HG03520 (cell line): ENCODE results near the gene SLC2A6.

Experiments
- ATAC-seq: cut with Tn5 transposase; IDR thresholded peaks from one replicate; pipeline ENCODE4 v1.9.1; 2021; ENCODE audit warnings: mild to moderate bottlenecking, moderate library complexity; ENCODE audit not compliant: unreplicated experiment

The SLC2A6 gene, protein sequence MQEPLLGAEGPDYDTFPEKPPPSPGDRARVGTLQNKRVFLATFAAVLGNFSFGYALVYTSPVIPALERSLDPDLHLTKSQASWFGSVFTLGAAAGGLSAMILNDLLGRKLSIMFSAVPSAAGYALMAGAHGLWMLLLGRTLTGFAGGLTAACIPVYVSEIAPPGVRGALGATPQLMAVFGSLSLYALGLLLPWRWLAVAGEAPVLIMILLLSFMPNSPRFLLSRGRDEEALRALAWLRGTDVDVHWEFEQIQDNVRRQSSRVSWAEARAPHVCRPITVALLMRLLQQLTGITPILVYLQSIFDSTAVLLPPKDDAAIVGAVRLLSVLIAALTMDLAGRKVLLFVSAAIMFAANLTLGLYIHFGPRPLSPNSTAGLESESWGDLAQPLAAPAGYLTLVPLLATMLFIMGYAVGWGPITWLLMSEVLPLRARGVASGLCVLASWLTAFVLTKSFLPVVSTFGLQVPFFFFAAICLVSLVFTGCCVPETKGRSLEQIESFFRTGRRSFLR

DNA sequence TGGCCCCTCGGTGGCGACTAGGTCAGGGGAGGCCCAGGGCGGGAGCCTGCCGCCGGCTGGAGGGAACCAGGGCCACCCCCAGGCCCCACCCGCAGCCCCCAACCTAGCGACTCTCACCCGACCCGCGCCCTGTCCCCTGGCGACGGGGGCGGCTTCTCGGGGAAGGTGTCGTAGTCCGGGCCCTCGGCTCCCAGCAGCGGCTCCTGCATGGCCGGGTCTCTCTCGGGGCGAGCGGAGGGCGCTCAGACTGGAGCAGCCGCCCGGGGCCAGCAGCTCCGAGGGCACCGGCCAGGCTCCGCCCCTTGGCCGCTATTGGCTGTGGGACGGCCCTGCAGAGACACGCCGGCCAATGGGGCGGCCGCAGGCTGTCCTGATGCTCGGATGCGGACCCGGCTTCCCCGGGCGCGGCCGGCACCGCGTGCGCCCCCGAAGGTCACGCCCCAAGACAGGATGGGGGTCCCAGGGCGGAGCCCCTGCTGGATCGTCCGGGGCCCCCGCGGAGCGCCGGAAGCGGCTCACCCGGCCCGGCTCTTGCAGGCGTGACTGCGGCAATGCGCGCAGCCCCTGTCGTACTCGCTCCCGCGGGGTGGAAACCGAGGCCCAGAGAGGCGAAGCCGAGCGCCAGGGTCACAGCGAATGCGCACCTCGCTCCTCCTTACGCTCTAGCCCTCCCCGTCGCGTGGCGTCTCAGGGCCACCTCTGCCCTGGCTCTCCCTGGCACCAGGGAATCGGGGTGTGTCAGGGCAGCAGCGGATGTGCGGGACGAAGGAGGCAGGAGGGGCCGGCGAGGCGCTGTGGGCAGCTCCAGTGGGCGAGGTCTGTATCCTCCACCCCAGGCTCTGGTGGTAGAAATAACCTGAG is at the start of gene SLC2A6:
Gene SLC2A6, minus strand, starts transcription at position 249 of the 861 bp plus-strand sequence. Its CDS starts 40 bp downstream, at position 209.
- peak; percentile 81 for ATAC-seq

DNA sequence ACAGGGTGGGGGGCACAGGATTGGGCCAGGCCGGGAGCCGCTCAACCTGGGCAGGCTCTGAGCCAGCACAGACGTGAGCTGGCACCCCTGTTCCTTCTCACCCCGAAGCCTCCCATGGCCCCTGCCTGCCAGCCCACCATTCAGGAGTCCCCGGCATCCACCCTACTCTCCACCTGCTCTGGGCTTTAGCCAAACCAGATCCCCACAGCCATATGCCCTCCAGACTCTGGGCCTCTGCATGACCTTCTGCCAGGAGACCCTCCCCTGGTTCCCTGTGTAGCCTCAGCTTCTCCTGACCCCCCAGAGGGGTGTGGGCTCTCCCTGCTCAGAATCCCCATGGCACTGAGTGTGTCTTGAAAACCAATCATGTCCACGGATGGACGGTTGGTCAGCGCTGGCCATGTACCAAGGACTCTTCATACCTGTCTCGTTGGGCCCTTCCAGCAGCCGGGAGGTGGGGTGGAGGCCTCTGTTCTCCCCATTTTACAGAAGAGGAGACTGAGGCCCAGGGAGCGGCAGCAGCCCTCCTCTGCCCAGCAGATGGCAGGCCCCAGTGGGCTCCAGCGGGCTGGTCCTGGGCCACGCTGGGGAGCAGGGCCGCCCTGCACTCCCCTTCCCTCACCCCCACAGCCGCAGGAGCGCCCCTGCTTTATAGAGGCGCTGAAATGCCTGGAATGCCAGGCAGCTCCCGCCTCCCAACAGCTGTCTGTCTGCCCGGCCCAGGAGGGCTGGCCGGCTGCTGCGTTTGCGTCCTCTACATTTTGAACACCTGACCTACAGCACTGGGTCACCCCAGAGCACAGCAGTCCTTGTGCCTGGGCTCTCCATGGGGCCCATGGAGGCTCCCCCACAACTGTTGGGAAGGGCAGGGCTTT is 49.3 kb upstream of the SLC2A6 start:
- no peak for ATAC-seq

DNA sequence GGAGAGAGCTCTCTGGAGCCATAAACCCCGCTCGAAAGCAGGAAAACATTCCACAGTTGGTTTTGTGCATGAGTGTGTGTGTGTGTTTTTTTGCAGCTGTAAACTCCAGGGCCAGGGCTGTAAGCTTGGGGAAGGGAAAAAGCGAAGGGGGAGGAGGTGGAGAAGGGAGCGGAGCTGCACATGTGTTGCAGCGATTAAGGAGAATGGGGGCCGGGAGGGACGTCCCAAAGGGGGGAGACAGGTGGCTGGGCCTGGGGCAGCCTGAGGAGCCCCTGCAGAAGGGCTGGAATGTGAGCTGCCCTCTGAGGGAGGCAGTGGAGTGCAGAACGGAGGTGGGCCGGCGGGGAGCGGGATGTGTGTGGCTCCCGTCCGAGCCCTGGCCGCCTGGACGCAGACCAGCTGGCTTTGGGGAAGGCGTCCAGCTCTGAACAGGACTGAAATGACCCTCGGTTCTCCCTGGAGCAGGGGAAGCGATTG is 48.6 kb upstream of the SLC2A6 start:
- ATAC-seq = no peak

DNA sequence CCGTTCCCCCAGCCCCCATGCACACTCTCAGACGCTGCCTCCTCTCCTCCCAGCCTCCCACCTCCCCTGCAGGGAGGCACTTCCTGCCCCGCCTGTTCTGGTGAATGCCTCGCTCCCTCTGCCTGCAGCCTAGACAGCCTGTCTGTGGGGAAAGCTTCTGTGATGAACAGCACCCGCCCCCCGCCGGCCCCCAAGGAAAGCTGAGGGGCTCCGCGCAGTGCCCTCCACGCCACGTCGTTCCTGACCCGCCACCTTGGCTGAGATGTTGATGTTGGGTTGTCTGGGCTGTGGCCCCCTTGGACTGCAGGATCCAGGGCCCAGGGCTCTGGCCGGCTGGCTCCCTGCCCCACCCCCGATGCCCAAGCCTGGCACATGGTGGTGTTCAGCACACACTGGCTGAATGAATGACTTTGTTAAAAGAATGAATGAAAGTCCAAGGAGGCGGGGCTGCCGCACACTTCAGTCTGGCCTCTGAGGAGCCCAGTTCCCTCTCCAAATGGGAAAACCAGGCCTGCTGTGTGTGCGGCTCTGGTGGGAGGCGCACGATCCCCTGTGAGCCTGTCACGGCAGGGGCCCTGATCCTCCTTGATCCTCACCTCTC is 47.9 kb upstream of the SLC2A6 start:
- no peak for ATAC-seq

DNA sequence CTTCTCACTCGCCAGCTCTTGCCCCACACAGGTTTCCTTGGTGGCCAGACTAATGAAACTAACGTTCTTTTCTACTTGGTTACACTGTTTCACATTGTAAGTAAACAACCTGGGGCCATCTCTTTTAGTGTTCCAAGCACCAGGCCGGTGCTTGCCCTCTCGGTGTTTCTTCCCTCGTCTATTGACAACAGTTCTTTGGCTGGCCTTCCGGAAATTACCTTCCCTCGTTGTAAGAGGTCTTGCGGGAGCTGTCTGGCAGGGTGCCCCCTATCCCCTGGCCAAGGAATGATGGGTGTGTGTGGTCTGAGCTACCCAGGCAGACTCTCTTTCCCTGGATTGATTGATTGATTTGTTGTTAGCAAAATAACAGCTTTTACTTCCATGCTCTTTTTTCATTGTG is 46.8 kb upstream of the SLC2A6 start:
- no peak for ATAC-seq

DNA sequence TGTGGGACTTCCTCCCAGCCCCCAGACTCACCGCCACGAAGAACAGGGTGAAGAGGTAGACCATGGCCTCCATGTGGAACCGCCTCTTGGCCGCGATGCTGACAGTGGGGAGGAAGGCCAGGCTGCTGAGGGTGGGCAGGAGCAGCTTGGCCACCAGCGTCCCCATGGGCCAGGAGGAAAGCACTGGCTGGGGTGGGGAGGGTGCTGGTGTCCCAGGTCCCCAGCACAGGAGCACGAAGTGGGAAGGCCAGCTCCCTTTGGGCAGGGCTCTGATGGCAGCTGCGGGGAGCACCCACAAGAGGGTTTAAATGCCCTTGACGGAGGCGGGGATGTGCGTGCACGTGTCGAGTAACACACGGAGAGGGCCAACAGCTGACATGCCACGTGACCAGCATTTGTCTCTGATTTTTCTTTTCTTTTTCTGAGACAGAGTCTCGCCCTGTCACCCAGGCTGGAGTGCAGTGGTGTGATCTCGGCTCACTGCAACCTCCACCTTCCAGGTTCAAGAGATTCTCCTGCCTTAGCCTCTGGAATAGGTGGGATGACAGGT is 45.9 kb upstream of the SLC2A6 start, which contains the start of gene MYMK:
Gene MYMK, minus strand, starts transcription at position 281 of the 550 bp plus-strand sequence. Its CDS starts 115 bp downstream, at position 166.
- no peak for ATAC-seq

DNA sequence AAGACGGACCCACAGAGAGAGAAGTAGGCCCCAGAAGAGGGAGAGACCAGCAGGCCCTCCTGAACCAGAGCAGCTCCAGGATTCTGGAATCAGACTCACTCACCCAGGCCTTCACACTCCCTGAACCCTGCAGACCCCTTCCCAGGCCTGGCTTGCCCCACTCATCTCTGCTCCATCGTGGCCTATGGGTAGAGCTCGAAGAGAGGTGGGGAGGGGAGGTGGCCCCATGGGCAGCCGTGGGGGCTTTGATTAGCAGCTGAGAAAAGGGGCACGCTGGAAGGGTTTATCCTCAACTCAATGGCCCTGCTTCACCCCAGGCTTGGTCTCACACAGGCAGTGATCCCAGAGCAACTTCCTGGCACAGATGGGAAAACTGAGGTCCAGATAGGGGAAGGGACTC is 45.2 kb upstream of the SLC2A6 start:
- no peak for ATAC-seq

DNA sequence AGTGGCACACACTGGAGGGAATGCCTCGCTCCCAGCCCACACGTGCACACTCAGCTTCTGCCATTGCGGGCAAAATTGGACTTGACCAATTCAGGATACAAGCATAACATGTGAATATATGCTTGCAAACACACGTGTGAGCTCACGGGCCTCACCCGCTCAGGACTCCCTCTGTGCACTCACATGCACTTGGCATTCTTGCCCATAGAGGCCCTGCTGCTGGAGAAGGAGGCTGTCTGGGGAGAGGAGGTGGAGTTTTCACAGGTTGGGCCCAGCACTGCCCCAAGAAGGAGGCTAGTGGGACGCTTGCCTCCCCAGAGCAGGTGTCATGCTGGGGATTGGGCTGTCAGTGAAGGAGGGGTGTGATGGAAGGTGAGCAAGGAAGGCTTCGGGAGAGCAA is 44.2 kb upstream of the SLC2A6 start:
- no peak for ATAC-seq

DNA sequence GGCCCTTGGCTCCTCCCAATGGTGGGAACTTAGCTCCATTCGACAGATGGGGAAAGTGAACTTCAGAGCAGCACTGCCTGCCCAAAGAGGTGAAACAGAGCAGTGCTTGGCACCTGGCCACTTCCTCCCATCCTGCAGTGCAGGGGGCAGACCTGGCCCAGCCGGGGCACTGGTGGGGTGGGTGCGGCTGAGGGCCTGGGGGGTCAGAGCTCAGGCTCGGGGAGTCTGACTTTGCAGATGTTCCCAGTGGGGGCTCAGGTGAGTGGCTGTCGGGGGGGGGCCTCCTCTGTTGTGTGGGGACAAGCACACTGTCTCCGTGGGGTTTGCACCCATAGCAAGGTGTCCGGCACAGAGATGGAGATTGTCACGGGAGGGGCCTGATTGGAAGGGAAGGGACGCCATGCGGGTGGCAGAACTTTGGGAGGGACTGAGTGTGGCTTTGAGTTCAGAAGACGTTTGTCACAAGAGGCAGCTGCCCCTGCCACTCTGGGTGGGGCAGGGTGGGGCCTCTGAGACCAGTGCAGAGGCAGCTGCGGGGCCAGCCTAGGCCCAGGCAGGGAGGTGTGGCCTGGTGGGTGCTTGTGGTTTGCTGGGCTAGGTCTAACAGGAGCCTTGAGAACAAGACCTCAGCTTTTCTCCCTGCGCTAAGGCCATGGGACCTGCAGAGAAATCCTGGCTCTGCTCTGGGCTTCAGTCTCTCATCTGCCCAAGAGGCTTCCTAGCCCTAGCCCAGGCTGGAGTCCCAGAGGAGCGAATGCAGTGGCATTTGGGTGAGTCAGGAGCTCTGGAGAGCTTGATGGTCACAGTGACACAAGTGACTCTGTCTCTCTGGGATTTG is 43.4 kb upstream of the SLC2A6 start:
- ATAC-seq = no peak

DNA sequence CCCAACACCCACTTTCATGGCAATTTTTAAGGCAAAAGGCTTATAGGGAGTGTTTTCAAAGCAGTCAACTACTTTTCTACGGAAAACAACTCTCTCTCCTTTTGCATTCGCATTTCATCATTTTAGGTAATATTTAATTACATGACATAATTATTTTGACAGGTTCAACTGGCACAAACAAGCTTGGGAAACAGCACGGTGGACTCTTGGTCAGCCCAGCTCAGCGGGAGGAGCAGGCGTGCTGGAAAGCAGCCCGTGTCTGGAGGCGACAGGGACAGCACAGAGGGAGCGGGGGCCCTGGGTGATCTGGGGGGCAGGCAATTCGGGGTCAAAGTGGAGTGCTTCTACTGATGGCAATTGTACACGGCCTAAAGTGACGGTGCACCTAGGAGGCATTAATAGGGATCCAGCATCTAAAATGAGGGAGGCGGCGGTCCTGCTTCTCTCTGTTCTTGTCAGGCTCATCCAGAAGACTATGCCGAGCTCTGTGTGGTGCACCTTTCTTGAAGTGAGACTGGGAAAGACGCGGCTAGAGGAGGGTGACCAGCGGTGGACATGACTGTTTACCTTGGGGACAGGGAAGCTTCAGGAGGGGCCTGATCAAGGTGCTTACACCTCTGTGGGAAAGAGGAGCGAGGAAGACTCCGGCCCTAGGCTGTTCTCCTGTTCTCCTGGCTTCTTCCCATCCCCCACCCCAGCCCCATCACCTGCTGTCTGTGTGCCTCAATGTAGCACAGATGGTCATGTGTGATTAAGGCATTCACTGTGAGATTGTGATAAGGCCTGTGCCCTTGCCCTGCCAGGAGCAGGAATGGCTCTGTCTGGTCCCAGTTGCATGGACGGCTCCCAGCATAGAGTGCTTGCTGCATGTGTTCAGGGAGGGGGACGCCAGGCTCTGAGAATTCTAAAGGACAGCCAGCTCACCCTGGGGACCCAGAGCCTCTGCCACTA is 42.5 kb upstream of the SLC2A6 start:
- ATAC-seq = no peak

DNA sequence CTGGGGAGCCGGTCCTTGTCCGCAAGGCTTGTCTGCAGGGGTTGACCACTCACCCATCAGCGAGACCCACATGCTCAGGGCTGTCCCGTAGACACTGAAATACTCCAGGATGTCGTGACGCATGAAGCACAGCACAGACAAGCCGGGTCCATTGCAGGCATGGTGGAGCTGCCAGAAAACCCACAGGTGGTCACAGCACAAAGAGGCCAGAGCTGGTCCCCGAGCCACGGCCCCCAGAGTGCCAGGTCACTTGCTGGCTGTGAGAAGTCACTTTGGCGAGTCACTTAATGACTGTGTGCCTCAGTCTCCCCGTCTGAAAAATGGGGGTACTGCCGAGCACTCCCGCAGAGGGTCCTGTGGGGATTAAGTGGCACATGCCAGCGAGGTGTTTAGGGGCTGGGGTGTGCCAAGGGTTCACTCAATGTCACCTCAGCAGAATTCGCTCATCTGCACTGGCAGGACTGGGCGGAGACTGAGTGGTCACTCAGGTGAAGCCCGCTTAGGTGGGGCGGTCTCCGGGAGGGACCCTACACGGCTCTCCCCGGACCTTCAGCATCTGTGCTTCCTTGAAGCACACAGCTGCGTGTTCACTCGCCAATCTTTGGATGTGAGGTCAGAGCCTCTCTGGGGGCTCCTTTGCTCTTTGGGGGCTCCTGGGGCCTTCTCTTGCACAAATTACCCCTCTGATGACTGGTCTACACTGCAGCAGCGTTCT is 41.4 kb upstream of the SLC2A6 start:
- ATAC-seq = no peak

DNA sequence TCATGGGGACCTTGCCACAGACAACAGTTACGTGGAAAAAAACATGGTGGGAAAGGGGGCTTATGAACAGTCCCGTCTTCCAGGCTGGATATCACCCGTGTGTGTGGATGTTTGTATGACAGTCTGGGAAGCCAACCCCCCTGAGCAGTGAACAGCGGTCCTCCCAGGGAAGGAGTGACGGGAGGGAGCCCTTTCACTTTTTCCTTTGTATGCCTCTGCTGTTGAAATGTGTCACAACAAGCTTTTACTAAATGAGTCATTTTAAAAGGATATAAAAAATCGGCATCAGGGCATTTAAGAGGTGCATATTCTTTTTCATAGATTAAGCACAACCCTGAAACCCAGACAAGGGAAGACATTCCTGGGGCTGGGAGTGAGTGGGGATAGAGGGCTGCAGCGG is 40.8 kb upstream of the SLC2A6 start:
- ATAC-seq = no peak

DNA sequence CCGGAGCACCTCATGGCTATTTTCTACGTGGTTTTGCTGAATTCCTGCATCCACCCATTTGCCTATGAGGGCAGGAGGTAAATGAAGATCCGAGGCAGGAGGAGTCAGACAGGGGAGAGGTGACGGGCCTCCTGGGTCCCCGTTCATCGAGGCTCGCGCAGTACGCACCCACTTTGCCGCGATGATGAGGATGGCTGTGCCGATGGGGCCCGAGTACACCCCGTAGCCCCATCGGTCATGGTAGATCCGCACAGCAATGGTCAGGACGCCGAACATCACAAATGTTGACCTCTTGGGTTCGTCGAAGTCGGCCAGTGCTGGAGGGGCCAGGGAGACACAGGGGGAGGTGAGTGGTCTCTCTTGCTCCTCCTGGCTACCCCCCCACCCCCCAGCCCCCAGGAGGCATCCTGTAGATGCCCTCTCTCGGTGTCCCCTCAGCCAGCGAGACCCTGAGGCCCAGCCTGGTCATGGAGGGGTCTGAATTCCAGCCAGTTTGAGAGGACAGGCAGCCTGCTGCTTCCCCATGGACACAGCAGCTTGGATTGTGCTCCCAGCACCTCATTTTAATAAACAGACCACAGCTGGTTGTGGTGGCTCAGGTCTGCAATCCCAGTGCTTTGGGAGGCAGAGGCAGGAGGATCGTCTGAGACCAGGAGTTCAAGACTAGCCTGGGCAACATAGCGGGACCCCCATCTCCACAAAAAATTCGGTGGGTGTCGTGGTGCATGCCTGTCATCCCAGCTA is 40.0 kb upstream of the SLC2A6 start:
- no peak for ATAC-seq

DNA sequence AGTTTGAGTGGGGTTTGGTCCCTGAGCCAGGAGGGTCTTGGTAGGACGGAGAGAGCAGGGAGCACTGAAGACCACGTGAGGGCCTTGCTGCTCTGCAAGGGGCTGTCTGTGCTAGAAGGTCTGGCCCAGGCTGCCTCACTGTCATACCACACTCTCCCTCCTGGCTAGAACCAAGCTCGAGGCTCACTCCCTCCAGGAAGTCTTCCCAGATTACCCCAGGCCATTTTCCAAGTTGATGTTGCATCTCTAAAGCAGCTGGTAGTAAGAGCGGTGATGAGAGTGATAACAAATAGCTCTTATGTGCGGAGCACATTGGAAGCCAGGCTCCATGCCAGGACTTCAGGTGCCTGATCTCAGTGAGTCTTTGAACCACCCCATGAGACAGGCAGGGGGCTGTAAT is 39.3 kb upstream of the SLC2A6 start:
- ATAC-seq = no peak

DNA sequence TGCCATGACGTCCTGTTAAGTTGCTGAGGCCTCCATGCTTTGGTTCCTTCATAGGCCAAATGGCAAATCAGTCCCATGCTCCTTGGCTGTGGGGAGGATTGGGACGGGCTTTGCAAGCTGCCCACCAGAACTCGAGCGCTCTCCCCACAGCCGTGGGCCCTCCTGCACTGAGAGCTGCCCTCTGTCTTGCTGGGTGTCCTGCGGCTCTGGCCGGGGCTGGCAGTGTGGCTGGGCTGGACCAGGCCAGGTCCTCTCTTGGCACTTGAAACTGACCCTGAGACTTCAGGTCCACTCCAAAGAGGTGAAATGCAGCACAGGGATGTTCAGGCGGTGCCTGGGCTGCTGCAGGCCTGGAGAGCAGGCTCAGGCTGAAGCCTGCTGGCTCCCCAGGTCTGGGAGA is 38.8 kb upstream of the SLC2A6 start:
- ATAC-seq = no peak

DNA sequence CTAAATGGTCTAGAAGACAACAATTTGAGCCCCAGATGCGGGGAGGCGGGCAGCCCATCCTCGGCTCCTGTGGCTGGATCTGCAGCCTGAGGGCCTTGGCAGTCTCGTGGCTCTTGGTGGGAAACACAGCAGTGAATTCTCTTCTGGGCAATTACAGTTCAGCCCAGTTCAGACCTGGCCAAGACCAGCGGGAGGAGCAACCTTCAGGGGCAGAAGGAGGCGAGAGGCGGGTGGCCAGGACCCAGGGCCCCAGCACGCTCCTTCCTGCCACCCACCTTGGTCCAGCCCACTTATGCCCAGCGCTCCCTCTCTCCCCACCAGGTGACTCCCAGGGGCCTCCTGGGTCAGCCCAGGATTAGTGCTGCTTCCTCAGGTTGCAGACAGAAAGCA is 38.1 kb upstream of the SLC2A6 start:
- no peak for ATAC-seq
